K562 (cell line): Measurements from ENCODE around the gene XYLB. TPM values are rescaled to one million over a fixed set of nuclear protein-coding genes. Genes with fewer than 3 reads are reported as not detected.
A peak's percentile ranks its signal among the peaks of the same experiment; 100 is the strongest.

ENCODE experiments used
- ARHGAP35 ChIP-seq: fragments of 450-650 bp; IDR thresholded peaks from 2 replicates; pipeline ENCODE4 v1.6.1; 2018; ENCODE audit not compliant: partially characterized antibody
- E2F6 ChIP-seq, 2 experiments: IDR thresholded peaks; 2 replicates each; pipeline ENCODE4 v1.6.1; 2011; ENCODE audit warnings: borderline replicate concordance in 1 of 2, control low read depth in 1 of 2, low read depth in 1 of 2, low read length in 1 of 2, mild to moderate bottlenecking in 1 of 2, mixed read lengths in 1 of 2, moderate library complexity in 1 of 2; ENCODE audit not compliant: insufficient read depth in 1 of 2, insufficient read length in 1 of 2, poor library complexity in 1 of 2, severe bottlenecking in 1 of 2; ENCODE audit errors: extremely low read depth in 1 of 2
- EP400 ChIP-seq: fragments of 450-650 bp; IDR thresholded peaks from 2 replicates; pipeline ENCODE4 v1.6.1; 2017; ENCODE audit warnings: antibody characterized with exemption, mild to moderate bottlenecking, moderate library complexity
- FOXK2 ChIP-seq, 2 experiments: fragments of 450-650 bp; IDR thresholded peaks in 1 of 2; conservative IDR thresholded peaks in 1 of 2; 2 replicates each; pipeline ENCODE4 v1.6.1; 2016; ENCODE audit warnings: low read depth in 2 of 2, mild to moderate bottlenecking in 1 of 2
- KDM2B ChIP-seq: fragments of 250-450 bp; sonication (Bioruptor Pico); IDR thresholded peaks from 2 replicates; pipeline ENCODE4 v1.8.0; 2021; ENCODE audit warnings: mild to moderate bottlenecking, moderate library complexity
- MGA ChIP-seq: fragments of 450-650 bp; IDR thresholded peaks from 2 replicates; pipeline ENCODE4 v1.6.1; 2016; ENCODE audit warnings: mild to moderate bottlenecking, moderate library complexity
- PURB ChIP-seq: sonication (generic); formaldehyde crosslinking; IDR thresholded peaks from 2 replicates; pipeline ENCODE4 v1.9.0; 2021; ENCODE audit warnings: low read depth, mild to moderate bottlenecking, missing genetic modification reagents
- polyA plus RNA-seq, 8 experiments: library from polyadenylated mRNA; depleted of rRNA in 4 of 8; stranded (reverse) in 5 of 8; unstranded in 3 of 8; fragments of >200 nt; fragmentation: Nextera tagmentation in 2 of 8; fragmentation: Illumina TruSeq in 1 of 8; extraction: Ambion mirVana in 2 of 8; extraction: Trizol in 1 of 8; gene quantifications; 2 replicates each; pipeline versions ENCODE4 v1.2.1 to v1.2.3, GENCODE V29; 2011 to 2014; ENCODE audit warnings: inconsistent platforms in 1 of 8, missing spikeins in 1 of 8
- total RNA-seq, 7 experiments: library from RNA; depleted of rRNA in 6 of 7; stranded (reverse); fragments of >200 nt in 6 of 7; fragmentation: Illumina TruSeq in 2 of 7; extraction: Trizol in 2 of 7; gene quantifications; 2 replicates each; pipeline versions ENCODE4 v1.2.1 to v1.2.3, GENCODE V29; 2011 to 2021; ENCODE audit warnings: low replicate concordance in 1 of 7

XYLB gene
- total and polyA plus RNA-seq, 9 of the 15 experiments (the other 6 are each of a cell fraction or from before 2014, with no cell fraction given), result 4.0 to 20.2 (median 13.2) TPM

GRCh38 chr3:38454884-38455638 lies 108.5 kb downstream of the XYLB start (continued):
- TF ChIP-seq E2F6 (IDR thresholded peaks at IDR 0.05; ENCODE audit: borderline replicate concordance in 1 of 2, extremely low read depth in 1 of 2, insufficient read depth in 1 of 2, insufficient read length in 1 of 2, low read depth in 1 of 2, low read length in 1 of 2, poor library complexity in 1 of 2, severe bottlenecking in 1 of 2) (peak; percentile 81 to 92), PURB (CRISPR knock-in tag) (no peak), MGA (peak; percentile 97), EP400 (peak; percentile 71; the same call in 1 of the 2 replicates), KDM2B (0 out of 2 replicates have a peak, but pooled peaks have one; percentile 28), FOXK2 (conservative IDR thresholded peaks at IDR 0.05 in 1 of 2, IDR thresholded peaks at IDR 0.05 in 1 of 2; ENCODE audit: low read depth in 2 of 2) (0 out of 4 replicates have a peak, but pooled peaks have one; percentile 17 to 30), ARHGAP35 (no peak)
